Measurements from ENCODE around the gene NOC2L. TPM values are rescaled to one million over a fixed set of nuclear protein-coding genes. Genes with fewer than 3 reads are reported as not detected.

Gene NOC2L
- 10 to 100 TPM in 11 of 12 donors, not detected in 1; 30.3 to 46.8 (median 38.0) TPM for polyA plus RNA-seq (ENCODE audit: insufficient read length in 12 of 12)
- long read RNA-seq, donor 1, transcript NOC2L-201 (19 exons, 2,790 nt) = major isoform, 5 of 8 reads
- long read RNA-seq, donor 1, partial matches to known transcripts = 0 of 8 reads
- long read RNA-seq, donor 1, other reads (novel, unspliced or antisense) = 0 of 8 reads
- long read RNA-seq, donor 2, transcript NOC2L-201 (19 exons, 2,790 nt) = major isoform, 5 of 6 reads
- long read RNA-seq, donor 2, partial matches to known transcripts = 0 of 6 reads
- long read RNA-seq, donor 2, other reads (novel, unspliced or antisense) = 0 of 6 reads
- long read RNA-seq, donor 3, partial matches to known transcripts = 0 of 2 reads
- long read RNA-seq, donor 3, other reads (novel, unspliced or antisense) = 0 of 2 reads
- long read RNA-seq, donor 4, partial matches to known transcripts = 0 of 1 reads
- long read RNA-seq, donor 4, other reads (novel, unspliced or antisense) = 0 of 1 reads
- long read RNA-seq, donor 5, transcript NOC2L-201 (19 exons, 2,790 nt) = major isoform, 6 of 79 reads
- long read RNA-seq, donor 5, partial matches to known transcripts = 71 of 79 reads
- long read RNA-seq, donor 5, other reads (novel, unspliced or antisense) = 0 of 79 reads
- long read RNA-seq, donor 6, transcript NOC2L-201 (19 exons, 2,790 nt) = major isoform, 5 of 6 reads
- long read RNA-seq, donor 6, partial matches to known transcripts = 0 of 6 reads
- long read RNA-seq, donor 6, other reads (novel, unspliced or antisense) = 0 of 6 reads
- long read RNA-seq, donor 7, partial matches to known transcripts = 0 of 3 reads
- long read RNA-seq, donor 7, other reads (novel, unspliced or antisense) = 0 of 3 reads
- long read RNA-seq, donor 8, transcript NOC2L-201 (19 exons, 2,790 nt) = major isoform, 10 of 17 reads
- long read RNA-seq, donor 8, partial matches to known transcripts = 7 of 17 reads
- long read RNA-seq, donor 8, other reads (novel, unspliced or antisense) = 0 of 17 reads
- long read RNA-seq, donor 9, partial matches to known transcripts = 0 of 3 reads
- long read RNA-seq, donor 9, other reads (novel, unspliced or antisense) = 0 of 3 reads
- long read RNA-seq, donor 10, transcript NOC2L-201 (19 exons, 2,790 nt) = major isoform, 7 of 12 reads
- long read RNA-seq, donor 10, partial matches to known transcripts = 5 of 12 reads
- long read RNA-seq, donor 10, other reads (novel, unspliced or antisense) = 0 of 12 reads
- long read RNA-seq, donor 11, partial matches to known transcripts = 5 of 9 reads
- long read RNA-seq, donor 11, other reads (novel, unspliced or antisense) = 0 of 9 reads

GRCh38 chr1:958823-959730 lies at the start of gene NOC2L:
Gene NOC2L, minus strand, starts transcription at chr1:959256. Its CDS starts 16 bp downstream, at chr1:959240.
- peak; percentile 89 for DNase-seq

- DNase-seq = no peak
These were observed 47.5 kb upstream of the NOC2L start for GRCh38 chr1:1006305-1007159.

DNA sequence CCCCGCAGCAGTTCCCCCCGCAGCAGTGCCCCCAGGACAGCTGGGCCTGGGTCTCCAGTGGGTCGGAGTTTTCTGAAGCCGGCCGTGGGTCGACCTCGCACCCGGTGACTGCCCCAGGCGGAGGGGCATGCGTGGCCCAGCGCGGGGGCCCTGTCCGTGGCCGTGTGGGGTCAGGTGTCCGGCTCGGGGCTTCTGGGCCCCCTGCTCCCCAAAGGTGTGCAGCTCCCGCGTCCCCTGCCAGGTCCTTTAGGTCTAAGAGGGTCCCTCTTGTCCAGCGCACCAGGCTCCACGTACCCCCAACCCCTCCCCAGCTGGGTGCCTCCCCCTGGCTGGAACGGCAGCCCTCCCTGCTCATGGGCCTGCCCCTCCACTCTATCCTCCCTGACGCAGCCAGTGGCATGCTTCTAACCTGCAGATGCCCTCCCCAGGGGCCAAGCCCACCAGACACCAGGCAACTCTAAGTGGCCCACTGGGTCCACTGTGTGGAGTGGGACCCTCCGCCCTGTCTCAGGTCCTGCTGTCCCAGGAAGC lies 46.8 kb upstream of the NOC2L start:
- DNase-seq = no peak

DNA sequence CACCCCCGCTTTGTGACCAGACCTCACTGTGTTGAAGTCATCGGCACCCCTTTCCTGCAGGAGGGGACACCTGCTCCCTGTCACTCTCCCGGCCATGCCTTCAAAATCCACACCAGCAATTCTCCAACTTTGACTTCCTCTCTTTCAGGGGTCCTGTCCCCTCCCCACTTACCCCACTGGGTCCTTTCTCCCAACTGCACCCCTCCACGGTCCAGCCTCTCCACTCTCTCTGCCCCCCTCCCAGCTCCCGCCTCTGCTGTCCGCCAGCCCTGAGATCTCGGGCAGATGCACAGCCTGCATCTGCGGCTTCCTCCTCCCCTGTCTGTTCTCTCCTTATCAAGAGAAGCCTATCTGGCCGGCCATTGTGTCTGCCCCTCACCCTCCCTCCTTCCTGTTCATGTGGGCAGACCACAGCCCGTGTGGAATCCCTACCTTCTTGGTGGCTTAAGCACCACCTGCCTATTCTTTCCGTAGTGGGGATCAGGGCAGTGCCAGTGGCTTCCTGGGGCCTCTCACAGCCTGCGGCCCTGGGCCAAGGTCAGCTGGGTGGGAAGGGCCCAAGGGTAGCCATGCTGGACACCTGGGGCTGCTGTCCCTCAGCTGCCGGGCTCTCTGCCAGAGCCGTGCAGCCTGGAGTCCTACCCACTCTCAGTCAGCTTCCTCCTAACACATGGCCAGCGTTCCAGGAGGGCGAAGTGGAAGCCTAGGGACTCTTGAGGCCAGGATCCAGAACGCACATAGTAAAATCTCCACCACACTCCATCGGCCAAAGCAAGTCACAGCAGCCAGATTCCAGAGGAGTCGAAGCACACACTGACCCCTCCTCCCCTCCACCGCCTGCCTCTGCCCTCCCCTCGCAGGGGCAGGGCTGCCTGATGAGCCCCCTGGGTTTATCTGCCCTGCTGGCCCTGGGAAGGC lies 46.0 kb upstream of the NOC2L start:
- no peak for DNase-seq

- no peak for DNase-seq
These were observed 45.3 kb upstream of the NOC2L start for GRCh38 chr1:1004420-1004779.

- no peak for DNase-seq
These were observed 44.8 kb upstream of the NOC2L start for GRCh38 chr1:1003618-1004419.

DNA sequence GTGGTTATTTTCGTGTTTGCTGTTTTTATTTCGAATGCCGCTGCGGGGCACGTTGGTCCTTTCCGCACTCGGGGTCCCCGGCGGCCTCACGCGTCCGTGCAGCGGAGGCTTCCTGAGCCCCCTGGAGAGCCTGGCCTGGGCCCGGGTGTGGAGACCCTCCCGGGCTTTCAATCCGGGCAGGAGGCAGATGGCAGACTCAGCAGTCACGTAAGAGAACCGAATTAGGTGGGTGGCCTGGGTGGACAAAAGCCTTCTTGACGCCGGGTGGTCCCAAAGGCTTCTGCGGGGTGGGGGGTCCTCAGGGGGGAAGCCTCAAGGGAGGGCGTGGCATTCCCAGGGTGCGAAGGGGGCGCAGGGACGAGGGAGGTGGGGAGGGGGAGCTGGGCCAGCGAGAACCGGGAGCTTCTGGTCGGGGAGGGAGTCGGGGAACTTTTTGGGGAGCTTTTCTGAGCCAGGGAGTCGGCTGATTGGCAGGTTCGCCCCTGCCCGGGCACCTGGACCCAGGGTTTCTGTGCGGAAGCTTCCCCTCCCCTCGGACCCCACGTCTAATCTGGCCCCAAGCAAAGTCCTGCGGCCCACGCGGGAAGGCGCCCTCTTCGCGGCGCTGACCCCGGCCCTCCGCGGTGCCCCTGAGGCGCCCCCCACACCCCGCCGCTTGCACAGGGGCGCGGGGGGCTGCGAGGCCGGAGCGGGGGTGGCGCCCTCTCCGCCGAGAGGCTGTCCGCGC lies 42.2 kb upstream of the NOC2L start:
- no peak for DNase-seq

DNA sequence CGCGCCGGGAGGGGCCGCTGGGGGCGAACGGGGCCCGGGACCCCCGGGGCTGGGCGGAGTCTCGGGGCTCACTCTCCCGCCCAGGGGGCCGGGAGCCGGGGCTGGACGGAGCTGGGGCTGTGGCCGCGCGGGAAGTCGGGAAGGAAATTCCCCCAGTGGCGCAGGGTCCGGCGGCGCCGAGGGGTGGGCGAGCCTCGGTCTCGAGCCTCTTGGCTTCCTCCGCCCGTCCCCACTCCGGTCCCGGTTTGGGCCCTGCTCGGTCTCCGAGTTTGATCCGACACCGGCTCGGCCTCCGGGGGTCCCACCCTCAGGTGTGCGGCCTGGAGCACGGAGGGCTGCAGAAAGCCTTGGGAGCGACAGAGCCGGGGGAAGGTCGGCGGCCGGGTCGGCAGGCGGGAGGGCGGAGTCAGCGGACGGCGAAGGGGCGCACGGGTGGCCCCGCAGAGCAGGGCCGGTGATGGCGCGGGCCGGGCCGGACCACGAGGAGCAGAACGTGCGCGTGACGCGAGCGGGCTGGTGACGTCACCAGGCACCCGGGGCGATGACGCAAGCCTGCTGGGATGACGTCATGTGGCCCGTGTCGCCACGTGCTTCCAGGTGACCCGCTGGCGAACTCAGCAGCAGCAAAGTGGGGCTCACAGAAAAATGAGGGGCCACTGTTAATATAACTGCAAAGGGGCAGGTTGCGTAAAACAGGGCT lies 41.5 kb upstream of the NOC2L start:
- DNase-seq = peak; percentile 87

GRCh38 chr1:999725-1000356 lies 40.8 kb upstream of the NOC2L start, which contains the start of gene HES4:
Gene HES4, minus strand, starts transcription at chr1:1000097. Its CDS starts 124 bp downstream, at chr1:999973.
- peak; percentile 90 for DNase-seq

GRCh38 chr1:998995-999724 lies 40.1 kb upstream of the NOC2L start:
- no peak for DNase-seq

DNA sequence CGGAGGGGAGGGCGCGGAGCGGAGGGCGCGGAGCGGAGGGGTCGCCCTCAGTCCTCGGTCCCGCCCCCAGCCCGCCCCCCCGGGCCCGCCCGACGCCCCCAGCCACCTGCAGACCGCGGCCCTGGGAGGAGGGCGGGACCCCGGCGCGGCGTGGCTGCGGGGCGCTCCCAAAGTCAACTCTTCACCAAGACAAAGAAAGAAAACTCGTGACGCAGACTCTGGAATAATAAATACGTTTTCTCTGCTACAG lies 39.6 kb upstream of the NOC2L start:
- DNase-seq = no peak

DNA sequence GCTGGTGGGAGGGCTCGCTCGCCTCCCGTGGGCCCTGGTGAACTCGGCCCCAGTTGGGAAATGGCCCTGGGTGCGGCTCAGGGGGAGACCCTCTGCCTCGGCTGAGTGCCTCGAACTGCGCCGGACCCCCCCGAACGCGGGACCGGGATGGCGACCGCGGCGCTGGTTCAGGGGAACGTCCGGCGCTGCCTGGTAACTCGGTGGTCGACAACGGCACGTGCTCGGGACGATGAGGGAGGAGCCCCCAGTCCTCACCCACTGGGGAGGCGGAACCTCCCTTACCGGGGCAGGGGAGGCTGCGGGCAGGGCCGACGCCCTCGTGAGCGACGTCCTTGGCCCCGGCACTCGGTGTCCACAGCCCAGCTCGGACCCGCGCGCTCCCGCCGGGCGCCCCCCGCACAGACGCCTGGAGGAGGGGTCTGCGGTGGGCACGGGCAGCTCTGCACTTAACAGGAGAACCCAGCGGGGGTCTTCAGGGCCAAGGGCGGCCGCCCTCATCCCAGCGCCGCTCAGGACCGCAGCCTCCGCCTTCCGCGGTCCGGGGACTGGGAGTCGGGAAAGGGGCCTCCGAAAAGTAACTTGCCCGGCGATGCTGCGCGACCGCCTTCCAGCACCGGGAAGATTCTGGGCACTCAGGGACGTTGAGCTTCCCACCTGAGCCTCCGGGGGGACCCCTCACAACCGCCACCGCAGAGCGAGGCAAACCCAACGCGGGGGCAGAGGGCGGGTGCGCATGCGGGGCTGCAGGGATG lies 39.1 kb upstream of the NOC2L start:
- no peak for DNase-seq

DNA sequence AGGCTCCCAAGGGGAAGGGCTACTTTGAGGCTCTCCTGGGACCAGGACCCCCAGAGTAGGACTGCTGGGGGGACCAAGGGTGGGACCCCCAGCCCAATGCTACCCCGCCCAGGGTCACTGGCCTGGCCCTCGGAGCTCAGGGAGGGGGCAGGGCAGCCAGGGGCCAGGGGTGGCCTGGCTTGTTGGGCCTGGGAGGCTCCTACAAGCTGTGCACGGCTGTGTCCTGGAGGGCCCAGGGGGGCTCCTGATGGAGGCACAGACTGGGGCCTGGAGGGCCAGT lies 38.6 kb upstream of the NOC2L start:
- no peak for DNase-seq

GRCh38 chr1:996851-997712 lies 38.0 kb upstream of the NOC2L start:
- no peak for DNase-seq
